Sigmoid colon (tissue), 7 donors: Measurements from ENCODE around the gene PRKCA. TPM values are rescaled to one million over a fixed set of nuclear protein-coding genes. Genes with fewer than 3 reads are reported as not detected.

Experiments used
- DNase-seq: peaks from one replicate; pipeline ENCODE4 v3.0.0-alpha.2; 2019
- H3K27ac ChIP-seq, 4 donors: fragments of 200-600 bp; sonication (generic); one replicate each; pipeline ENCODE4 v1.5.1; 2016 to 2019; ENCODE audit warnings: mild to moderate bottlenecking in 1 of 4
- H3K27me3 ChIP-seq, 3 donors: fragments of 200-600 bp; sonication (generic); one replicate each; pipeline ENCODE4 v1.5.1; 2019; ENCODE audit warnings: mild to moderate bottlenecking in 1 of 3
- H3K36me3 ChIP-seq, 4 donors: fragments of 200-600 bp; sonication (generic); one replicate each; pipeline ENCODE4 v1.5.1; 2016 to 2019
- H3K4me1 ChIP-seq, 4 donors: fragments of 200-600 bp; sonication (generic); one replicate each; pipeline ENCODE4 v1.5.1; 2017 to 2019
- H3K4me3 ChIP-seq, 4 donors: fragments of 200-600 bp; sonication (generic); one replicate each; pipeline ENCODE4 v1.5.1; 2017 to 2019; ENCODE audit warnings: mild to moderate bottlenecking in 2 of 4, moderate library complexity in 1 of 4
- H3K9me3 ChIP-seq, 4 donors: fragments of 200-600 bp in 3 of 4; sonication (generic) in 3 of 4; one replicate each; pipeline versions ENCODE4 v1.5.1 to v1.6.1; 2013 to 2019
- EP300 ChIP-seq, 4 donors: sonication (generic); formaldehyde crosslinking; IDR thresholded peaks; one replicate each; pipeline ENCODE4 v1.6.1; 2017; ENCODE audit warnings: antibody characterized with exemption in 4 of 4
- POLR2A ChIP-seq, 2 donors: fragments of 450-650 bp; IDR thresholded peaks; one replicate each; pipeline ENCODE4 v1.6.1; 2016; ENCODE audit warnings: antibody characterized with exemption in 2 of 2, mild to moderate bottlenecking in 2 of 2, moderate library complexity in 2 of 2
- POLR2AphosphoS5 ChIP-seq, 4 donors: sonication (generic); formaldehyde crosslinking; IDR thresholded peaks; one replicate each; pipeline ENCODE4 v1.6.1; 2017; ENCODE audit warnings: antibody characterized with exemption in 4 of 4
- WGBS, 2 donors: extraction: QIAGEN DNeasy Blood & Tissue Kit; methylation state at CpG; one replicate each; pipeline ENCODE4 v1.1.7; 2013; 5-methylcytosine and 5-hydroxymethylcytosine counted together
- intact Hi-C: fragments of 100-400 bp; cut with DNase I; formaldehyde crosslinking; loops from one replicate; pipeline ENCODE4 v1.15.1; 2023
- polyA plus RNA-seq, 3 donors: library from polyadenylated mRNA; stranded (reverse); fragments of 200-250 nt; gene quantifications; one replicate each; pipeline ENCODE4 v1.2.3, GENCODE V29; 2013
- total RNA-seq, 4 donors: library from RNA; depleted of rRNA; stranded (reverse); fragments of >200 nt; gene quantifications; one replicate each; pipeline ENCODE4 v1.1.0, GENCODE V29; 2016
- TF ChIP-seq, protein P1 (sequence below), 4 experiments: fragments of 450-650 bp in 3 of 4; fragments of 200-600 bp in 1 of 4; IDR thresholded peaks; one replicate each; pipeline ENCODE4 v1.5.1; 2016 to 2019; ENCODE audit warnings: antibody characterized with exemption in 4 of 4, mild to moderate bottlenecking in 3 of 4, moderate library complexity in 2 of 4
- donor health status: healthy with polysubstance abuse.
- donor health status: Bipolar disorder and iron deficiency.
- donor health status: healthy.

Gene PRKCA
- total and polyA plus RNA-seq, 7 donors = 6.6 to 58.4 (median 42.6) TPM

DNA sequence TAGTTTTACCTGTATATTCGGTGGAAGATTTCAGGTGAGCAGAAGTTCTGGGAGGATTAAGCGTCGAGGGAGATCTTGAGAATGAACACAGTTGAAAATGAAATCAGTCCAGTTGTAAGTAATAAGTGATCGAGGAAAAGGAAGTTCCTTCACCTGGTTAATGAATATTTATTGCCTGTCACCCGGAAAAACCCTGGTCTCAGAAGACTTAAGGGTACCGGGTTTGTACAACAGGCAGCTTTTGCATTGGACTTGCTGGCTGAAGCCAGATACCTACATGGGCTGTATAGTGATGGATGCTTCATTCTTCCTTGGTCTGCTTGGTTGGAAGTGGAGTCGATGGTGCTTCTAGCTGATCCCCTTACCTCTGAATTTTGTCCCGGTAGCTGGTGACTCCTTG is 72.7 kb downstream of the PRKCA start:
- Histone ChIP-seq H3K27me3 (no peaks in the 10 kb centered on the region), H3K27ac (no peak overlapping the region), H3K4me1 (peaks cover 0 to 44% (median 37%) of the 10 kb centered on the region in 4 donors), H3K36me3 (no peaks in the 10 kb centered on the region), H3K4me3 (no peak overlapping the region), H3K9me3 (no peaks in the 10 kb centered on the region)
- 56 to 64% methylated on average over 8 of the region's 8 CpGs for WGBS, 2 donors
- TF ChIP-seq EP300 (IDR thresholded peaks at IDR 0.05) (no peak), POLR2A (IDR thresholded peaks at IDR 0.05) (no peak), POLR2AphosphoS5 (IDR thresholded peaks at IDR 0.05) (no peak)
- TF ChIP-seq, protein P1, sequence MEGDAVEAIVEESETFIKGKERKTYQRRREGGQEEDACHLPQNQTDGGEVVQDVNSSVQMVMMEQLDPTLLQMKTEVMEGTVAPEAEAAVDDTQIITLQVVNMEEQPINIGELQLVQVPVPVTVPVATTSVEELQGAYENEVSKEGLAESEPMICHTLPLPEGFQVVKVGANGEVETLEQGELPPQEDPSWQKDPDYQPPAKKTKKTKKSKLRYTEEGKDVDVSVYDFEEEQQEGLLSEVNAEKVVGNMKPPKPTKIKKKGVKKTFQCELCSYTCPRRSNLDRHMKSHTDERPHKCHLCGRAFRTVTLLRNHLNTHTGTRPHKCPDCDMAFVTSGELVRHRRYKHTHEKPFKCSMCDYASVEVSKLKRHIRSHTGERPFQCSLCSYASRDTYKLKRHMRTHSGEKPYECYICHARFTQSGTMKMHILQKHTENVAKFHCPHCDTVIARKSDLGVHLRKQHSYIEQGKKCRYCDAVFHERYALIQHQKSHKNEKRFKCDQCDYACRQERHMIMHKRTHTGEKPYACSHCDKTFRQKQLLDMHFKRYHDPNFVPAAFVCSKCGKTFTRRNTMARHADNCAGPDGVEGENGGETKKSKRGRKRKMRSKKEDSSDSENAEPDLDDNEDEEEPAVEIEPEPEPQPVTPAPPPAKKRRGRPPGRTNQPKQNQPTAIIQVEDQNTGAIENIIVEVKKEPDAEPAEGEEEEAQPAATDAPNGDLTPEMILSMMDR (IDR thresholded peaks at IDR 0.05) = no peak
- DNase-seq = no peak
- intact Hi-C loops = no loop called here

DNA sequence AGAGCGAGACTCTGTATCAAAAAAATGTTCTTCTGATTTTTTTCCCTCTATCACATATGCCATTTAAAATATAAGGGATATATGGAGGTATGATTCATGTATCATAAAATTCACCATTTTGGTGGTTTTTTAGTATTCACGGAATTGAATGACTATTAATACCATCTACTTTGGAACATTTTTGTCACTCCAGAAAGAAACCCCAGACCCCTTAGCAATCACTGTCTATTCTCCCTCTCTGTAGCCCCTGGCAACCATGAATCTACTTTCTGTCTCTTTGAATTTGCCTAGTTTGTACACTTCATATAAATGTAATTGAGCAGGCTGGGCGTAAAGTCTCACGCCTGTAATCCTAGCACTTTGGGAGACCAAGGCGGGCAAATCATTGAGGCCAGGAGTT is 75.9 kb downstream of the PRKCA start:
- Histone ChIP-seq H3K4me1 (peaks cover 0 to 53% (median 49%) of the 10 kb centered on the region in 4 donors), H3K27ac (no peak overlapping the region), H3K9me3 (no peaks in the 10 kb centered on the region), H3K36me3 (no peaks in the 10 kb centered on the region), H3K27me3 (no peaks in the 10 kb centered on the region), H3K4me3 (no peak overlapping the region)
- 96 to 97% methylated on average over 5 of the region's 5 CpGs for WGBS, 2 donors
- DNase-seq = no peak
- TF ChIP-seq POLR2A (IDR thresholded peaks at IDR 0.05) (no peak), EP300 (IDR thresholded peaks at IDR 0.05) (no peak), POLR2AphosphoS5 (IDR thresholded peaks at IDR 0.05) (no peak)
- TF ChIP-seq, protein P1 (IDR thresholded peaks at IDR 0.05) = no peak
- intact Hi-C loops = no loop called here

DNA sequence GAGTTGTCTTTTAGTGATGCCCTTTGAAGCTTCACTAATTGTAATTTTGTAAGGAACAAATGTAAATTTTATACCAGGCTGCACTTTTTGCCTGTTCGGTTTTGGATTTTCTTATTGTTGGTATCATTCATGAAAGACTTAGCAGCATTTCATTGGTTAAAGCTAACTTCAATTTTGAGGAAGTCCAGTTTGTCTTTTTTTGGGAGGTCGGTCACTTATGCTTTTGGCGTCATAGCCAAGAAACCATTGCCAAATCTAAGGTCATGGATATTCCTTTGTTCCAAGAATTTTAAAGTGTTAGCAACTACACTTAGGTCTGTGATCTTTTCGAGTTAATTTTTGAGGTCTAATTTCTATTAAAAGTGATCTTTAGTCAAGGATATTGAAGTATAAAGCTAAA is 77.1 kb downstream of the PRKCA start:
- Histone ChIP-seq H3K9me3 (no peaks in the 10 kb centered on the region), H3K4me1 (peaks cover 0 to 54% (median 43%) of the 10 kb centered on the region in 4 donors), H3K4me3 (no peak overlapping the region), H3K36me3 (no peaks in the 10 kb centered on the region), H3K27me3 (no peaks in the 10 kb centered on the region), H3K27ac (no peak overlapping the region)
- no peak for DNase-seq
- WGBS, 2 donors = 67 to 85% methylated on average over 4 of the region's 4 CpGs
- TF ChIP-seq POLR2AphosphoS5 (IDR thresholded peaks at IDR 0.05) (no peak), POLR2A (IDR thresholded peaks at IDR 0.05) (no peak), EP300 (IDR thresholded peaks at IDR 0.05) (no peak)
- TF ChIP-seq, protein P1 (IDR thresholded peaks at IDR 0.05) = no peak
- intact Hi-C loops = no loop called here

DNA sequence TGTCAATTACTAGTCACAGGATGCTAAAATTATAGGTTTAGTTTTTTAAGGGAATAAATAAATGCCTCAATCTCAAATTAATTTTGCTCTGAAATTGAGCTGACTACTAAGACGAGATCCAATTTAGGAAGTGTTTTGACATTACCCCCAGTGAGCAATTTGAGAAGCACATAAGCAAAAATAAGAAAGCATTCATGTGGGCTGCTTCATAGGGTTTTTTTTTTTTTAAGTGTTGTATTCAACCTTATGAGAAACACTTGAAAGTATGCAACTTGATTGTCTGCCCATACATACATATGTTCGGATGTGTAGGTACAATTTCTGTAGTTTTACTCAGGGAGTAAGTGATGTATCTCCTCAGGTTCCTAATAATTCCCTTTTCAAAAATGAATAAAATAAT is 77.6 kb downstream of the PRKCA start:
- no peak for TF ChIP-seq EP300 (IDR thresholded peaks at IDR 0.05)
- no peak for TF ChIP-seq POLR2AphosphoS5 (IDR thresholded peaks at IDR 0.05)
- TF ChIP-seq POLR2A (IDR thresholded peaks at IDR 0.05) = no peak
- TF ChIP-seq, protein P1 (IDR thresholded peaks at IDR 0.05) = no peak
- intact Hi-C loops = no loop called here
- WGBS, 2 donors = 87 to 91% methylated on average over 2 of the region's 2 CpGs
- Histone ChIP-seq H3K27ac (no peak overlapping the region), H3K9me3 (no peaks in the 10 kb centered on the region), H3K36me3 (no peaks in the 10 kb centered on the region), H3K27me3 (no peaks in the 10 kb centered on the region), H3K4me3 (no peak overlapping the region), H3K4me1 (peaks cover 0 to 49% (median 39%) of the 10 kb centered on the region in 4 donors)
- DNase-seq = no peak

DNA sequence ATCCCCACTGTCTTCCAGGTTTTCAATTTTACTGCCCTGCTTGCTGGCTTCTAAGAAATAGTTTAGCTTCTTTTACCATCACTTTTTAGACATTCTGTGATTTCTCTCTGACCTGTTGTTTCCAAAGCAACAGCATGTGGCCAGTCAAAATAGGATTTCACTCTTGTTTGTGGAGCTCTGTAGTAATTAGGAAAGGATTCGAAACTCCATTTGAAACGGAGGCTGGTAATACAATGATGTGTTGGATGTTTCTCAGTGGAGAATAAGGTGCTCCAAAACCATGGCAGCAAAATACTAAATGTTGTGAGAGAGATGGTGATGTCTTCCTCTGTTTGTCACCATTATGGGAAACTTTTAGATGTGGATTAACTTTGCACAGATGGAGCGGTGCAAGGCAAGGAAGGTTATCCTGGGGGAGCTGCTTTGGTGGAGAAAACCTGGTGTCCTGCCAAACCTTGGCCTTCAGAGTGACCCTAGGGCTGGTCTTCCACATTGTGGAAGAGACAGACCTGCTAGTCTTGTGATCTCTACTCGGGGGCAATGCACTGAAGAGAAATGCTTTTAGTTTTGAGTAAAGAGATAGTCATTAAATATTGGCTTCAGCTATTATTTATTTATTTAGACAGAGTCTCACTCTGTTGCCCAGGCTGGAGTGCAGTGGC is 79.4 kb downstream of the PRKCA start:
- 92 to 94% methylated on average over 4 of the region's 4 CpGs for WGBS, 2 donors
- intact Hi-C loops = no loop called here
- H3K4me3 ChIP-seq = no peak overlapping the region
- H3K36me3 ChIP-seq = no peaks in the 10 kb centered on the region
- H3K27me3 ChIP-seq = no peaks in the 10 kb centered on the region
- no peak for TF ChIP-seq POLR2AphosphoS5 (IDR thresholded peaks at IDR 0.05)
- TF ChIP-seq, protein P1 (IDR thresholded peaks at IDR 0.05) = no peak
- no peak for TF ChIP-seq EP300 (IDR thresholded peaks at IDR 0.05)
- no peak for TF ChIP-seq POLR2A (IDR thresholded peaks at IDR 0.05)
- no peak for DNase-seq
- H3K27ac ChIP-seq = no peak overlapping the region
- peaks cover 0 to 36% (median 28%) of the 10 kb centered on the region in 4 donors for H3K4me1 ChIP-seq
- no peaks in the 10 kb centered on the region for H3K9me3 ChIP-seq
